WTC11 (cell line): ENCODE measurements around the gene ZNRF3. TPM values are rescaled to one million over a fixed set of nuclear protein-coding genes. Genes with fewer than 3 reads are reported as not detected.
A peak's percentile ranks its signal among the peaks of the same experiment; 100 is the strongest.

ENCODE experiments used
- ATAC-seq: fragments of 200-7000 bp; cut with Tn5 transposase; 2 replicates; pipeline ENCODE4 v1.10.0; 2021; ENCODE audit warnings: mild to moderate bottlenecking, moderate library complexity
- CTCF ChIA-PET: fragments of 300-600 bp; sonication (Branson Sonifier 250); formaldehyde crosslinking; loops from one replicate; lab custom pipeline; 2021; ENCODE audit warnings: antibody characterized with exemption; lab: Charles Lee
- POLR2A ChIA-PET: fragments of 350-600 bp; sonication (Branson Sonifier 250); formaldehyde crosslinking; loops from one replicate; lab custom pipeline; 2021; ENCODE audit warnings: antibody characterized with exemption; lab: Charles Lee
- DNase-seq: peaks from one replicate; pipeline ENCODE4 v3.0.0; 2021; ENCODE audit warnings: low spot score
- H3K27ac Mint-ChIP-seq: 2 replicates; pipeline ENCODE4 v1.8.0; 2021; ENCODE audit warnings: mixed read lengths
- H3K27me3 Mint-ChIP-seq: 2 replicates; pipeline ENCODE4 v1.8.0; 2021; ENCODE audit warnings: low read depth, mild to moderate bottlenecking, moderate library complexity, mixed read lengths
- H3K36me3 Mint-ChIP-seq: 2 replicates; pipeline ENCODE4 v1.8.0; 2021; ENCODE audit warnings: mixed read lengths
- H3K4me1 Mint-ChIP-seq: 2 replicates; pipeline ENCODE4 v1.8.0; 2022; ENCODE audit warnings: mixed read lengths
- H3K4me3 Mint-ChIP-seq: 2 replicates; pipeline ENCODE4 v1.8.0; 2021; ENCODE audit warnings: mild to moderate bottlenecking, moderate library complexity, mixed read lengths
- H3K9me3 Mint-ChIP-seq: 2 replicates; pipeline ENCODE4 v1.8.0; 2021; ENCODE audit warnings: mixed read lengths
- ATF3 ChIP-seq: sonication (generic); formaldehyde crosslinking; conservative IDR thresholded peaks from 2 replicates; pipeline ENCODE4 v1.8.1; 2022; ENCODE audit warnings: mild to moderate bottlenecking, missing genetic modification reagents
- ATF6 ChIP-seq: sonication (generic); formaldehyde crosslinking; IDR thresholded peaks from 2 replicates; pipeline ENCODE4 v1.8.1; 2023; ENCODE audit warnings: mild to moderate bottlenecking, missing genetic modification reagents
- CREB1 ChIP-seq: sonication (generic); formaldehyde crosslinking; IDR thresholded peaks from 2 replicates; pipeline ENCODE4 v1.8.0; 2023; ENCODE audit warnings: mild to moderate bottlenecking, missing genetic modification reagents
- FOXP4 ChIP-seq: sonication (generic); formaldehyde crosslinking; IDR thresholded peaks from 2 replicates; pipeline ENCODE4 v1.8.0; 2022; ENCODE audit warnings: mild to moderate bottlenecking, missing genetic modification reagents
- GABPB1 ChIP-seq: sonication (generic); formaldehyde crosslinking; IDR thresholded peaks from 2 replicates; pipeline ENCODE4 v1.8.1; 2023; ENCODE audit warnings: mild to moderate bottlenecking, missing genetic modification reagents
- GTF2I ChIP-seq: fragments of 250-450 bp; sonication (Bioruptor Pico); conservative IDR thresholded peaks from 2 replicates; pipeline ENCODE4 v1.4.0; 2021; ENCODE audit warnings: mild to moderate bottlenecking
- JUN ChIP-seq: sonication (generic); formaldehyde crosslinking; IDR thresholded peaks from 2 replicates; pipeline ENCODE4 v1.8.0; 2023; ENCODE audit warnings: mild to moderate bottlenecking, missing genetic modification reagents
- NFYB ChIP-seq: sonication (generic); formaldehyde crosslinking; conservative IDR thresholded peaks from 2 replicates; pipeline ENCODE4 v1.8.0; 2022; ENCODE audit warnings: low read depth, missing genetic modification reagents
- NR1H2 ChIP-seq: sonication (generic); formaldehyde crosslinking; IDR thresholded peaks from 2 replicates; pipeline ENCODE4 v1.9.0; 2021; ENCODE audit warnings: mild to moderate bottlenecking, moderate library complexity, missing genetic modification reagents
- NR3C1 ChIP-seq: sonication (generic); formaldehyde crosslinking; conservative IDR thresholded peaks from 2 replicates; pipeline ENCODE4 v1.8.1; 2023; ENCODE audit warnings: low read depth, mild to moderate bottlenecking, missing genetic modification reagents
- OVOL2 ChIP-seq: fragments of 250-450 bp; sonication (Bioruptor Pico); IDR thresholded peaks from 2 replicates; pipeline ENCODE4 v1.9.0; 2021; ENCODE audit warnings: mild to moderate bottlenecking, borderline replicate concordance
- RELA ChIP-seq: sonication (generic); formaldehyde crosslinking; IDR thresholded peaks from 2 replicates; pipeline ENCODE4 v1.8.1; 2022; ENCODE audit warnings: missing genetic modification reagents, mild to moderate bottlenecking, borderline replicate concordance
- ZBTB43 ChIP-seq: sonication (generic); formaldehyde crosslinking; IDR thresholded peaks from 2 replicates; pipeline ENCODE4 v1.8.1; 2023; ENCODE audit warnings: mild to moderate bottlenecking, missing genetic modification reagents
- ZNF396 ChIP-seq: fragments of 250-450 bp; sonication (Bioruptor Pico); IDR thresholded peaks from 2 replicates; pipeline ENCODE4 v1.8.0; 2021; ENCODE audit warnings: mild to moderate bottlenecking, moderate library complexity, borderline replicate concordance
- total RNA-seq: library from RNA; stranded (reverse); gene quantifications from 3 replicates; pipeline ENCODE4 v1.2.3, GENCODE V29; 2021
- TF ChIP-seq, protein P1 (sequence below): sonication (generic); formaldehyde crosslinking; IDR thresholded peaks from 2 replicates; pipeline ENCODE4 v1.8.1; 2022; ENCODE audit warnings: mild to moderate bottlenecking, moderate library complexity, missing genetic modification reagents
- TF ChIP-seq, protein P2 (sequence below): sonication (generic); formaldehyde crosslinking; IDR thresholded peaks from 2 replicates; pipeline ENCODE4 v1.8.0; 2023; ENCODE audit warnings: missing genetic modification reagents, mild to moderate bottlenecking, borderline replicate concordance
- TF ChIP-seq, protein P3 (sequence below): sonication (generic); formaldehyde crosslinking; IDR thresholded peaks from 2 replicates; pipeline ENCODE4 v1.8.1; 2022; ENCODE audit warnings: missing genetic modification reagents, borderline replicate concordance

ZNRF3 gene
- total RNA-seq, 1 experiment from 2014 or later = 25.4 TPM

- CTCF ChIA-PET = interaction anchor here (1.2 kb wide), 1 partner anchor 64 kb away, joined by 6 read pairs; no protein-coding TSS in a partner anchor
- TF ChIP-seq, protein P1, sequence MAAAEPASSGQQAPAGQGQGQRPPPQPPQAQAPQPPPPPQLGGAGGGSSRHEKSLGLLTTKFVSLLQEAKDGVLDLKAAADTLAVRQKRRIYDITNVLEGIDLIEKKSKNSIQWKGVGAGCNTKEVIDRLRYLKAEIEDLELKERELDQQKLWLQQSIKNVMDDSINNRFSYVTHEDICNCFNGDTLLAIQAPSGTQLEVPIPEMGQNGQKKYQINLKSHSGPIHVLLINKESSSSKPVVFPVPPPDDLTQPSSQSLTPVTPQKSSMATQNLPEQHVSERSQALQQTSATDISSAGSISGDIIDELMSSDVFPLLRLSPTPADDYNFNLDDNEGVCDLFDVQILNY (CRISPR knock-in tag) = no peak
- TF ChIP-seq NFYB (CRISPR knock-in tag) (no peak), OVOL2 (CRISPR knock-in tag) (no peak), NR1H2 (CRISPR knock-in tag) (no peak), RELA (CRISPR knock-in tag) (no peak), NR3C1 (CRISPR knock-in tag) (no peak), CREB1 (CRISPR knock-in tag) (no peak), FOXP4 (CRISPR knock-in tag) (no peak), JUN (CRISPR knock-in tag) (no peak), ZNF396 (CRISPR knock-in tag) (no peak)
- POLR2A ChIA-PET = no interaction called here
- H3K27ac Mint-ChIP-seq = peak overlapping the region; percentile 44
- no peaks in the 10 kb centered on the region for H3K27me3 Mint-ChIP-seq
- H3K36me3 Mint-ChIP-seq = no peaks in the 10 kb centered on the region
- ATAC-seq (no peak; the same call in 1 of the 2 replicates), DNase-seq (no peak)
- no peaks in the 10 kb centered on the region for H3K9me3 Mint-ChIP-seq
- H3K4me3 Mint-ChIP-seq = no peak overlapping the region
- peaks cover 45% of the 10 kb centered on the region for H3K4me1 Mint-ChIP-seq
Observed at GRCh38 chr22:28977060-28977459, 93.7 kb downstream of the ZNRF3 start.

DNA sequence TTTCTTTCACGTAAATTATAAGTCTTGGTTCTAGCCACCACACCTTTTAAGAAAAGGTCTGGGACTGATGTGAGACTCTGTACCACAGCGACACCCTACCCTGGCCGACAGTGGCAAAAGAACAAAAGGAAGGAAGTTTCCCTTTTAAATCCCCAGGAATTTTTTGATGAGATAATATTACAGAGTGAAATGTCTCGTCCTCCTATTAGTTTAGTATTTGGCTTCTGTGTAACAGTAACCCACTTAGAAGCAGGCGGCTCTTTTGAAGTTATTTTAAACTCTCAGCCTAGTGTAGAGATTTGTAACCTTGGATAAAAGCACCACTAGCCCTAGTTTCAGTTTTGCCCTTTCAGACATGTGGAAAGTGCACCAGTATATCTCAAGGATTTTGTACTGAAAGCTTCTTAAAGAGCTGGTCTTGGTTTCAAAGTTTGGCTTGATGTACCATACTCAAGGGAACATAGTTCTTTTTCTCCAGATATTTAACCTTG is 94.2 kb downstream of the ZNRF3 start:
- Mint-ChIP-seq H3K9me3 (no peaks in the 10 kb centered on the region), H3K27ac (peak overlapping the region; percentile 44), H3K4me1 (peaks cover 49% of the 10 kb centered on the region), H3K36me3 (no peaks in the 10 kb centered on the region), H3K4me3 (no peak overlapping the region), H3K27me3 (no peaks in the 10 kb centered on the region)
- POLR2A ChIA-PET = interaction anchor here (0.9 kb wide), 1 partner anchor 12 kb away, joined by 3 read pairs; no protein-coding TSS in a partner anchor
- DNase-seq (no peak), ATAC-seq (peak; percentile 49)
- CTCF ChIA-PET = interaction anchor here (1.2 kb wide), 1 partner anchor 63 kb away, joined by 6 read pairs; no protein-coding TSS in a partner anchor
- TF ChIP-seq ATF3 = no peak
- no peak for TF ChIP-seq GABPB1 (CRISPR knock-in tag)
- TF ChIP-seq GTF2I (CRISPR knock-in tag) = no peak
- TF ChIP-seq, protein P2, sequence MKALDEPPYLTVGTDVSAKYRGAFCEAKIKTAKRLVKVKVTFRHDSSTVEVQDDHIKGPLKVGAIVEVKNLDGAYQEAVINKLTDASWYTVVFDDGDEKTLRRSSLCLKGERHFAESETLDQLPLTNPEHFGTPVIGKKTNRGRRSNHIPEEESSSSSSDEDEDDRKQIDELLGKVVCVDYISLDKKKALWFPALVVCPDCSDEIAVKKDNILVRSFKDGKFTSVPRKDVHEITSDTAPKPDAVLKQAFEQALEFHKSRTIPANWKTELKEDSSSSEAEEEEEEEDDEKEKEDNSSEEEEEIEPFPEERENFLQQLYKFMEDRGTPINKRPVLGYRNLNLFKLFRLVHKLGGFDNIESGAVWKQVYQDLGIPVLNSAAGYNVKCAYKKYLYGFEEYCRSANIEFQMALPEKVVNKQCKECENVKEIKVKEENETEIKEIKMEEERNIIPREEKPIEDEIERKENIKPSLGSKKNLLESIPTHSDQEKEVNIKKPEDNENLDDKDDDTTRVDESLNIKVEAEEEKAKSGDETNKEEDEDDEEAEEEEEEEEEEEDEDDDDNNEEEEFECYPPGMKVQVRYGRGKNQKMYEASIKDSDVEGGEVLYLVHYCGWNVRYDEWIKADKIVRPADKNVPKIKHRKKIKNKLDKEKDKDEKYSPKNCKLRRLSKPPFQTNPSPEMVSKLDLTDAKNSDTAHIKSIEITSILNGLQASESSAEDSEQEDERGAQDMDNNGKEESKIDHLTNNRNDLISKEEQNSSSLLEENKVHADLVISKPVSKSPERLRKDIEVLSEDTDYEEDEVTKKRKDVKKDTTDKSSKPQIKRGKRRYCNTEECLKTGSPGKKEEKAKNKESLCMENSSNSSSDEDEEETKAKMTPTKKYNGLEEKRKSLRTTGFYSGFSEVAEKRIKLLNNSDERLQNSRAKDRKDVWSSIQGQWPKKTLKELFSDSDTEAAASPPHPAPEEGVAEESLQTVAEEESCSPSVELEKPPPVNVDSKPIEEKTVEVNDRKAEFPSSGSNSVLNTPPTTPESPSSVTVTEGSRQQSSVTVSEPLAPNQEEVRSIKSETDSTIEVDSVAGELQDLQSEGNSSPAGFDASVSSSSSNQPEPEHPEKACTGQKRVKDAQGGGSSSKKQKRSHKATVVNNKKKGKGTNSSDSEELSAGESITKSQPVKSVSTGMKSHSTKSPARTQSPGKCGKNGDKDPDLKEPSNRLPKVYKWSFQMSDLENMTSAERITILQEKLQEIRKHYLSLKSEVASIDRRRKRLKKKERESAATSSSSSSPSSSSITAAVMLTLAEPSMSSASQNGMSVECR (CRISPR knock-in tag) = no peak
- TF ChIP-seq FOXP4 (CRISPR knock-in tag) = no peak
- TF ChIP-seq, protein P3, sequence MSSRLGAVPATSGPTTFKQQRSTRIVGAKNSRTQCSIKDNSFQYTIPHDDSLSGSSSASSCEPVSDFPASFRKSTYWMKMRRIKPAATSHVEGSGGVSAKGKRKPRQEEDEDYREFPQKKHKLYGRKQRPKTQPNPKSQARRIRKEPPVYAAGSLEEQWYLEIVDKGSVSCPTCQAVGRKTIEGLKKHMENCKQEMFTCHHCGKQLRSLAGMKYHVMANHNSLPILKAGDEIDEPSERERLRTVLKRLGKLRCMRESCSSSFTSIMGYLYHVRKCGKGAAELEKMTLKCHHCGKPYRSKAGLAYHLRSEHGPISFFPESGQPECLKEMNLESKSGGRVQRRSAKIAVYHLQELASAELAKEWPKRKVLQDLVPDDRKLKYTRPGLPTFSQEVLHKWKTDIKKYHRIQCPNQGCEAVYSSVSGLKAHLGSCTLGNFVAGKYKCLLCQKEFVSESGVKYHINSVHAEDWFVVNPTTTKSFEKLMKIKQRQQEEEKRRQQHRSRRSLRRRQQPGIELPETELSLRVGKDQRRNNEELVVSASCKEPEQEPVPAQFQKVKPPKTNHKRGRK (CRISPR knock-in tag) = no peak
- TF ChIP-seq ATF6 (CRISPR knock-in tag) = no peak
- no peak for TF ChIP-seq OVOL2 (CRISPR knock-in tag)
- TF ChIP-seq ZBTB43 (CRISPR knock-in tag) = no peak
